Neutrophil (primary cell): Measurements from ENCODE around the gene INPP4B.

Experiments used
- H3K27ac ChIP-seq: fragments of 200-600 bp; sonication (generic); 2 replicates; pipeline ENCODE4 v1.5.1; 2016; ENCODE audit warnings: mild to moderate bottlenecking, moderate library complexity
- H3K27me3 ChIP-seq: fragments of 200-600 bp; sonication (generic); 2 replicates; pipeline ENCODE4 v1.6.0; 2016; ENCODE audit warnings: mild to moderate bottlenecking
- H3K36me3 ChIP-seq: fragments of 200-600 bp; sonication (generic); 2 replicates; pipeline ENCODE4 v1.5.1; 2017
- H3K4me1 ChIP-seq, 2 experiments: fragments of 200-600 bp in 1 of 2; sonication (generic) in 1 of 2; 1 replicate in 1 of 2; 2 replicates in 1 of 2; pipeline versions ENCODE4 v1.5.1 to v1.6.1; 2013 to 2016; ENCODE audit warnings: low read depth in 1 of 2, low read length in 1 of 2, mild to moderate bottlenecking in 1 of 2, moderate library complexity in 1 of 2; ENCODE audit not compliant: control insufficient read depth in 1 of 2, insufficient read depth in 1 of 2
- H3K4me3 ChIP-seq, 2 experiments: fragments of 200-600 bp in 1 of 2; sonication (generic) in 1 of 2; 1 replicate in 1 of 2; 2 replicates in 1 of 2; pipeline ENCODE4 v1.5.1; 2013 to 2016; ENCODE audit warnings: low read depth in 1 of 2, low read length in 1 of 2, mild to moderate bottlenecking in 1 of 2, moderate library complexity in 1 of 2
- H3K9me3 ChIP-seq: fragments of 200-600 bp; sonication (generic); 2 replicates; pipeline ENCODE4 v1.5.1; 2016
- CTCF ChIP-seq: fragments of 200-600 bp; sonication (generic); IDR thresholded peaks from 2 replicates; pipeline ENCODE4 v1.5.1; 2016; ENCODE audit warnings: antibody characterized with exemption

INPP4B gene

GRCh38 chr4:142380052-142380602, 466.0 kb downstream of the INPP4B start:
- Histone ChIP-seq H3K4me1 (no peaks in the 10 kb centered on the region), H3K9me3 (no peaks in the 10 kb centered on the region), H3K27ac (no peak overlapping the region), H3K27me3 (no peaks in the 10 kb centered on the region), H3K4me3 (no peak overlapping the region), H3K36me3 (no peaks in the 10 kb centered on the region)
- no peak for TF ChIP-seq CTCF

- TF ChIP-seq CTCF = no peak
- no peaks in the 10 kb centered on the region for H3K27me3 ChIP-seq
- no peaks in the 10 kb centered on the region for H3K4me1 ChIP-seq
- no peak overlapping the region for H3K4me3 ChIP-seq
- no peak overlapping the region for H3K27ac ChIP-seq
- H3K9me3 ChIP-seq = no peaks in the 10 kb centered on the region
- H3K36me3 ChIP-seq = no peaks in the 10 kb centered on the region
These were observed 466.6 kb downstream of the INPP4B start for GRCh38 chr4:142379277-142380051.

- Histone ChIP-seq H3K9me3 (no peaks in the 10 kb centered on the region), H3K4me1 (no peaks in the 10 kb centered on the region), H3K36me3 (no peaks in the 10 kb centered on the region), H3K27ac (no peak overlapping the region), H3K4me3 (no peak overlapping the region), H3K27me3 (no peaks in the 10 kb centered on the region)
- TF ChIP-seq CTCF = no peak
These were observed 467.9 kb downstream of the INPP4B start for GRCh38 chr4:142378179-142378578.

- Histone ChIP-seq H3K4me1 (no peaks in the 10 kb centered on the region), H3K27me3 (no peaks in the 10 kb centered on the region), H3K27ac (no peak overlapping the region), H3K9me3 (no peaks in the 10 kb centered on the region), H3K4me3 (no peak overlapping the region), H3K36me3 (no peaks in the 10 kb centered on the region)
- no peak for TF ChIP-seq CTCF
These were observed 468.6 kb downstream of the INPP4B start for GRCh38 chr4:142377342-142378091.

GRCh38 chr4:142376204-142376603, 469.9 kb downstream of the INPP4B start:
- H3K27me3 ChIP-seq = no peaks in the 10 kb centered on the region

More at GRCh38 chr4:142376204-142376603, 469.9 kb downstream of the INPP4B start:
- no peak overlapping the region for H3K4me3 ChIP-seq
- H3K27ac ChIP-seq = no peak overlapping the region
- TF ChIP-seq CTCF = no peak
- H3K4me1 ChIP-seq = no peaks in the 10 kb centered on the region
- H3K9me3 ChIP-seq = no peaks in the 10 kb centered on the region
- no peaks in the 10 kb centered on the region for H3K36me3 ChIP-seq
